PC-3 (cell line): Measurements from ENCODE around the gene PMP22. TPM values are rescaled to one million over a fixed set of nuclear protein-coding genes. Genes with fewer than 3 reads are reported as not detected.

ENCODE experiments used
- ATAC-seq: fragments of 200-7000 bp; cut with Tn5 transposase; 2 replicates; pipeline ENCODE4 v1.9.1; 2020; ENCODE audit warnings: mild to moderate bottlenecking, moderate library complexity
- BruUV-seq: library from RNA; stranded (reverse); fragments of 400-500 nt; replicated peaks from 2 replicates; lab custom pipeline; 2021; lab: Mats Ljungman, UMichigan
- CTCF ChIA-PET: fragments of 300-600 bp; sonication (Branson Sonifier 250); formaldehyde crosslinking; loops from one replicate; lab custom pipeline; 2022; ENCODE audit warnings: antibody characterized with exemption; lab: Charles Lee
- POLR2A ChIA-PET: fragments of 300-600 bp; sonication (Branson Sonifier 250); formaldehyde crosslinking; loops from one replicate; lab custom pipeline; 2022; ENCODE audit warnings: antibody characterized with exemption; ENCODE audit not compliant: unreplicated experiment; lab: Charles Lee
- DNase-seq: peaks from one replicate; pipeline ENCODE4 v3.0.0-alpha.2; 2015
- H2AFZ ChIP-seq: fragments of 300-600 bp; sonication (generic); 2 replicates; pipeline ENCODE4 v1.6.0; 2016; ENCODE audit warnings: antibody characterized with exemption, low read length
- H3F3A ChIP-seq: fragments of 300-600 bp; sonication (generic); one replicate; pipeline ENCODE4 v1.6.0; 2017; ENCODE audit warnings: antibody characterized with exemption, low read length, control low read depth, mild to moderate bottlenecking; ENCODE audit not compliant: unreplicated experiment
- H3K27ac ChIP-seq: fragments of 300-600 bp; sonication (generic); 2 replicates; pipeline ENCODE4 v1.5.1; 2016; ENCODE audit warnings: mild to moderate bottlenecking, low read length
- H3K27me3 ChIP-seq: fragments of 300-600 bp; sonication (generic); 2 replicates; pipeline ENCODE4 v1.6.1; 2016; ENCODE audit warnings: low read length, mixed read lengths
- H3K36me3 ChIP-seq: fragments of 300-600 bp; sonication (generic); 2 replicates; pipeline ENCODE4 v1.6.1; 2016; ENCODE audit warnings: low read depth, mixed run types, low read length, mixed read lengths
- H3K4me1 ChIP-seq: fragments of 300-600 bp; sonication (generic); 2 replicates; pipeline ENCODE4 v1.5.1; 2016; ENCODE audit warnings: low read length; ENCODE audit not compliant: insufficient read depth
- H3K4me2 ChIP-seq: fragments of 300-600 bp; sonication (generic); 2 replicates; pipeline ENCODE4 v1.6.0; 2016; ENCODE audit warnings: low read length
- H3K4me3 ChIP-seq: fragments of 300-600 bp; sonication (generic); 2 replicates; pipeline ENCODE4 v1.5.1; 2016; ENCODE audit warnings: mild to moderate bottlenecking, low read length, mixed read lengths
- H3K79me2 ChIP-seq: fragments of 300-600 bp; sonication (generic); 2 replicates; pipeline ENCODE4 v1.6.1; 2017; ENCODE audit warnings: low read length, mixed read lengths
- H3K9ac ChIP-seq: fragments of 300-600 bp; sonication (generic); 2 replicates; pipeline ENCODE4 v1.6.0; 2016; ENCODE audit warnings: mild to moderate bottlenecking, low read length
- H3K9me2 ChIP-seq: fragments of 300-600 bp; sonication (generic); replicated peaks from 2 replicates; pipeline ENCODE4 v1.6.1; 2016; ENCODE audit warnings: mixed run types, low read length, mixed read lengths
- H3K9me3 ChIP-seq: fragments of 300-600 bp; sonication (generic); 2 replicates; pipeline ENCODE4 v1.6.1; 2016; ENCODE audit warnings: low read length, mixed read lengths
- H4K20me1 ChIP-seq: fragments of 300-600 bp; sonication (generic); 2 replicates; pipeline ENCODE4 v1.6.1; 2016; ENCODE audit warnings: low read length, mixed read lengths
- CTCF ChIP-seq: fragments of 300-600 bp; sonication (generic); conservative IDR thresholded peaks from 2 replicates; pipeline ENCODE4 v1.5.1; 2017; ENCODE audit warnings: antibody characterized with exemption, low read depth, mild to moderate bottlenecking, low read length
- EZH2 ChIP-seq: fragments of 300-600 bp; sonication (generic); IDR thresholded peaks from one replicate; pipeline ENCODE4 v1.6.1; 2017; ENCODE audit warnings: antibody characterized with exemption, mild to moderate bottlenecking, low read length; ENCODE audit not compliant: unreplicated experiment
- EZH2phosphoT487 ChIP-seq: fragments of 300-600 bp; sonication (generic); IDR thresholded peaks from 2 replicates; pipeline ENCODE4 v1.6.1; 2018; ENCODE audit warnings: mild to moderate bottlenecking, antibody characterized with exemption, low read length, borderline replicate concordance
- intact Hi-C: fragments of 100-400 bp; cut with micrococcal nuclease; formaldehyde crosslinking; loops from 2 replicates; pipeline ENCODE4 v1.9.0; 2023
- total RNA-seq: library from RNA; depleted of rRNA; stranded (reverse); fragments of >200 nt; gene quantifications from 2 replicates; pipeline ENCODE4 v1.2.3, GENCODE V29; 2014

The PMP22 gene
- total RNA-seq, 1 experiment from 2014 or later: 51.0 TPM

GRCh38 chr17:15290605-15291004, 25.5 kb upstream of the PMP22 start:
- no peak overlapping the region for H3K4me3 ChIP-seq
- no peak overlapping the region for H2AFZ ChIP-seq
- intact Hi-C loops: no loop called here
- H4K20me1 ChIP-seq: no peaks in the 10 kb centered on the region
- no peaks in the 10 kb centered on the region for H3K79me2 ChIP-seq
- H3K9me2 ChIP-seq: no peaks in the 10 kb centered on the region
- DNase-seq: no peak
- H3K27ac ChIP-seq: peak overlapping the region; percentile 94
- ChIA-PET CTCF (no interaction called here), POLR2A (no interaction called here)
- no peak for ATAC-seq
- no peaks in the 10 kb centered on the region for H3K27me3 ChIP-seq
- no peak for TF ChIP-seq EZH2phosphoT487
- TF ChIP-seq CTCF: no peak
- no peak for TF ChIP-seq EZH2
- no TSS peak for BruUV-seq
- H3K9me3 ChIP-seq: no peaks in the 10 kb centered on the region
- peak overlapping the region; percentile 74 for H3K9ac ChIP-seq
- H3K4me1 ChIP-seq: peaks cover 29% of the 10 kb centered on the region
- H3K36me3 ChIP-seq: no peaks in the 10 kb centered on the region
- peak overlapping the region; percentile 49; the same call in 1 of the 2 replicates for H3K4me2 ChIP-seq
- no peaks in the 10 kb centered on the region for H3F3A ChIP-seq

DNA sequence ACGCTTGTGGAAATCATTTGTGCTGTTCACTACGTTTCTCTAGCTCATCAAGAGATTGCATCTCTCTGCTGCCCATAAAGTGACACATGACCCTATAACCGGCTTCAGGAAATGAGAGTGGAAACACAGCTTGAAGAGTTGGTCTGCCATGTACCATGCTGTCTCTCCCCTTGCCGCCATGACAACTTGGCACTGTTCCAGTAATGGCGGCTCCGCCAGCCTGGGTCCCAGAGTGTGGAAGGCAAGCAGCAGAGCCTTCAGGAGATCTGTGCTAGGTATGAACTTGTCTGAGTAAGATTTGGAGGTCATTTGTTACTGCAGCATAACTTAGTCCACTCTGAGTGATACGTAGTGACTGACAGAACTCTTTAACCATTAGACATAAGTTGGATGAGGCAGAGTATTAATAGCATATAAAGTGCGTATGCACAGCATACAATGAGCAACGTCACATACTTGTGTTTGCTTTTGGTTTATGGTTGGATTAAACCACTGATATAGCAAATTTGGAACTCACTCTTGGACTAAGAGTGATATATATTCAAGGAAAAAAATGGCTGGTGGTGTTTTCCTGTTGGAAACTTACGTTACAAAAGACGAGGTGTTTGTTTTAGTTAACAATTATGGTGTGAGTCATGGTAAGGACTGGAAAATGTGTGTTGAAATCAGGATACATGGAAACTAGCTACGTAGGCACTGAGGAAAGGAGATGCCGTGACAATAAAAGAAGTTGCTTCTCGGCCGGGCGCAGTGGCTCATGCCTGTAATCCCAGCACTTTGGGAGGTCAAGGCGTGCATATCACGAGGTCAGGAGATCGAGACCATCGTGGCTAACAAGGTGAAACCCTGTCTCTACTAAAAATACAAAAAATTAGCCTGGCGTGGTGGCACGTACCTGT, 24.4 kb upstream of the PMP22 start:
- no peaks in the 10 kb centered on the region for H3K9me3 ChIP-seq
- TSS peak; percentile 100 for BruUV-seq
- POLR2A ChIA-PET: interaction anchor here (0.6 kb wide), 1 partner anchor 57 kb away, joined by 3 read pairs; no protein-coding TSS in a partner anchor
- CTCF ChIA-PET: no interaction called here
- peak overlapping the region; percentile 21; the same call in 1 of the 2 replicates for H3K4me3 ChIP-seq
- TF ChIP-seq EZH2phosphoT487 (no peak), CTCF (no peak), EZH2 (no peak)
- peak overlapping the region; percentile 6; the same call in 1 of the 2 replicates for H2AFZ ChIP-seq
- no peaks in the 10 kb centered on the region for H3K27me3 ChIP-seq
- H4K20me1 ChIP-seq: no peaks in the 10 kb centered on the region
- H3K4me1 ChIP-seq: peaks cover 29% of the 10 kb centered on the region
- peak; percentile 95 for DNase-seq
- no peaks in the 10 kb centered on the region for H3K79me2 ChIP-seq
- H3K9ac ChIP-seq: peak overlapping the region; percentile 74
- peak; percentile 88 for ATAC-seq
- no peaks in the 10 kb centered on the region for H3K36me3 ChIP-seq
- H3F3A ChIP-seq: no peaks in the 10 kb centered on the region
- intact Hi-C loops: loop anchor here (5.0 kb wide), 1 partner anchor 53 kb away; the partner anchor contains the start of gene TEKT3
- peak overlapping the region; percentile 94 for H3K27ac ChIP-seq
- peak overlapping the region; percentile 49 for H3K4me2 ChIP-seq
- no peaks in the 10 kb centered on the region for H3K9me2 ChIP-seq
